A549 (cell line): ENCODE data around the gene TENM3. TPM values are rescaled to one million over a fixed set of nuclear protein-coding genes. Genes with fewer than 3 reads are reported as not detected.

Source experiments
- ATAC-seq, 2 experiments: fragments of 200-7000 bp in 1 of 2; fragments of >200 bp in 1 of 2; cut with Nextera tagmentation in 1 of 2; cut with Tn5 transposase in 1 of 2; 3 replicates each; pipeline versions ENCODE4 v1.8.0 to v1.9.1; 2018 to 2020; ENCODE audit warnings: mild to moderate bottlenecking in 1 of 2, moderate library complexity in 1 of 2
- CTCF ChIA-PET: fragments of 300-600 bp; sonication (Branson Sonifier 250); formaldehyde crosslinking; extraction: SDS; loops from one replicate; lab custom pipeline; 2021; ENCODE audit warnings: antibody characterized with exemption, inconsistent platforms; lab: Yijun Ruan, JAX
- POLR2A ChIA-PET: fragments of 350-600 bp; formaldehyde crosslinking; extraction: SDS; loops from one replicate; lab custom pipeline; 2021; ENCODE audit warnings: antibody characterized with exemption, inconsistent platforms; lab: Yijun Ruan, JAX
- DNase-seq, 2 experiments: peaks; one replicate each; pipeline versions ENCODE4 v3.0.0 to v3.0.0-alpha.2; 2011 to 2016; ENCODE audit warnings: low read depth in 1 of 2, low spot score in 1 of 2
- FAIRE-seq: peaks from 2 replicates; lab custom pipeline; 2011; peaks lifted over from hg19 to GRCh38; lab: Jason Lieb, UNC
- H3K27ac ChIP-seq, 2 experiments: fragments of >200 bp; sonication (Bioruptor Twin); formaldehyde crosslinking; 3 replicates each; pipeline ENCODE4 v1.5.1; 2016 to 2017
- H3K4me1 ChIP-seq: fragments of >200 bp; sonication (Bioruptor Twin); formaldehyde crosslinking; 3 replicates; pipeline ENCODE4 v1.6.1; 2016
- H3K4me2 ChIP-seq: fragments of >200 bp; sonication (Bioruptor Twin); formaldehyde crosslinking; 3 replicates; pipeline ENCODE4 v1.6.1; 2016
- H3K4me3 ChIP-seq: fragments of >200 bp; sonication (Bioruptor Twin); formaldehyde crosslinking; 3 replicates; pipeline ENCODE4 v1.5.1; 2016
- H3K9me3 ChIP-seq: fragments of >200 bp; sonication (Bioruptor Twin); formaldehyde crosslinking; 3 replicates; pipeline ENCODE4 v1.6.1; 2016
- CBX2 ChIP-seq: fragments of 200-600 bp; sonication (generic); IDR thresholded peaks from 2 replicates; pipeline ENCODE4 v1.6.1; 2016; ENCODE audit warnings: low read depth, mild to moderate bottlenecking, borderline replicate concordance
- CHD2 ChIP-seq: fragments of 150-350 bp; IDR thresholded peaks from 2 replicates; pipeline ENCODE4 v1.6.1; 2014; ENCODE audit warnings: low read length; ENCODE audit not compliant: partially characterized antibody
- CTCF ChIP-seq: fragments of >200 bp; sonication (Bioruptor Twin); formaldehyde crosslinking; IDR thresholded peaks from 3 replicates; pipeline ENCODE4 v1.5.1; 2016
- EHMT2 ChIP-seq: fragments of 200-600 bp; sonication (generic); IDR thresholded peaks from 2 replicates; pipeline ENCODE4 v1.6.1; 2016; ENCODE audit warnings: antibody characterized with exemption, low read depth, mild to moderate bottlenecking, moderate library complexity
- EP300 ChIP-seq, 2 experiments: fragments of >200 bp; sonication (Bioruptor Twin); formaldehyde crosslinking; IDR thresholded peaks; 2 replicates in 1 of 2; 3 replicates in 1 of 2; pipeline ENCODE4 v1.6.1; 2016 to 2017
- FOSL2 ChIP-seq, 2 experiments: fragments of 450-650 bp in 1 of 2; fragments of >200 bp in 1 of 2; sonication (Bioruptor Twin) in 1 of 2; formaldehyde crosslinking; IDR thresholded peaks; 2 replicates each; pipeline versions ENCODE4 v1.5.0 to v1.6.1; 2016 to 2020; ENCODE audit warnings: mild to moderate bottlenecking in 1 of 2, moderate library complexity in 1 of 2
- GATA3 ChIP-seq: IDR thresholded peaks from 2 replicates; pipeline ENCODE4 v1.6.1; 2012; ENCODE audit warnings: borderline replicate concordance
- HMGXB4 ChIP-seq: fragments of 250-450 bp; sonication (Bioruptor Pico); IDR thresholded peaks from 2 replicates; pipeline ENCODE4 v1.5.0; 2021; ENCODE audit warnings: mild to moderate bottlenecking, moderate library complexity, borderline replicate concordance
- HOXB13 ChIP-seq: fragments of 250-450 bp; sonication (Bioruptor Pico); IDR thresholded peaks from 2 replicates; pipeline ENCODE4 v1.5.0; 2020; ENCODE audit warnings: low read depth, mild to moderate bottlenecking, moderate library complexity
- HOXB5 ChIP-seq: fragments of 250-450 bp; sonication (Bioruptor Pico); IDR thresholded peaks from 2 replicates; pipeline ENCODE4 v1.5.0; 2020; ENCODE audit warnings: mild to moderate bottlenecking, moderate library complexity
- JUNB ChIP-seq: fragments of >200 bp; sonication (Bioruptor Twin); formaldehyde crosslinking; IDR thresholded peaks from 2 replicates; pipeline ENCODE4 v1.6.1; 2016
- KDM1A ChIP-seq: fragments of 200-600 bp; sonication (generic); IDR thresholded peaks from 2 replicates; pipeline ENCODE4 v1.6.1; 2016; ENCODE audit warnings: low read depth, mild to moderate bottlenecking
- MAZ ChIP-seq: fragments of 150-350 bp; IDR thresholded peaks from 2 replicates; pipeline ENCODE4 v1.6.1; 2014; ENCODE audit warnings: antibody characterized with exemption, low read depth, low read length, borderline replicate concordance
- NFE2L2 ChIP-seq: fragments of 150-350 bp; conservative IDR thresholded peaks from 2 replicates; pipeline ENCODE4 v1.6.1; 2014; ENCODE audit warnings: low read length
- NR3C1 ChIP-seq: fragments of >200 bp; sonication (Bioruptor Twin); formaldehyde crosslinking; IDR thresholded peaks from 3 replicates; pipeline ENCODE4 v1.6.1; 2017
- PBX3 ChIP-seq: IDR thresholded peaks from 2 replicates; pipeline ENCODE4 v1.6.1; 2012
- POLR2AphosphoS2 ChIP-seq: conservative IDR thresholded peaks from 2 replicates; pipeline ENCODE4 v1.6.1; 2012; ENCODE audit warnings: low read length, improper control_type of control experiment, inconsistent platforms
- RCOR1 ChIP-seq: fragments of 150-350 bp; IDR thresholded peaks from 2 replicates; pipeline ENCODE4 v1.6.1; 2014; ENCODE audit warnings: antibody characterized with exemption, low read length, low read depth
- RNF2 ChIP-seq: fragments of 200-600 bp; sonication (generic); IDR thresholded peaks from 2 replicates; pipeline ENCODE4 v1.6.1; 2016; ENCODE audit warnings: low read depth, mild to moderate bottlenecking, antibody characterized with exemption, moderate library complexity, borderline replicate concordance
- SMC3 ChIP-seq: fragments of >200 bp; sonication (Bioruptor Twin); formaldehyde crosslinking; IDR thresholded peaks from 3 replicates; pipeline ENCODE4 v1.6.1; 2018; ENCODE audit warnings: inconsistent platforms
- SREBF2 ChIP-seq: fragments of 450-650 bp; IDR thresholded peaks from 2 replicates; pipeline ENCODE4 v1.6.1; 2014; ENCODE audit warnings: mild to moderate bottlenecking, moderate library complexity
- TFCP2L1 ChIP-seq: fragments of 250-450 bp; sonication (Bioruptor Pico); IDR thresholded peaks from 2 replicates; pipeline ENCODE4 v1.5.0; 2021; ENCODE audit warnings: mild to moderate bottlenecking
- USF2 ChIP-seq: fragments of 450-650 bp; IDR thresholded peaks from 2 replicates; pipeline ENCODE4 v1.6.1; 2014; ENCODE audit warnings: antibody characterized with exemption
- WGBS: methylation state at CpG from one replicate; pipeline ENCODE4 v1.1.6; 2017; ENCODE audit errors: missing lambda C conversion rate; 5-methylcytosine and 5-hydroxymethylcytosine counted together
- polyA plus RNA-seq, 4 experiments: library from polyadenylated mRNA; depleted of rRNA in 3 of 4; stranded (reverse); fragments of >200 nt; fragmentation: RNase III in 1 of 4; extraction: RNeasy Plus Mini Kit Qiagen cat#74134 plus additional on column Dnase treatment in 1 of 4; gene quantifications; 2 replicates in 3 of 4; 3 replicates in 1 of 4; pipeline ENCODE4 v1.2.3, GENCODE V29; 2011 to 2017
- TF ChIP-seq, protein P1 (sequence below): fragments of 200-600 bp; sonication (generic); IDR thresholded peaks from 2 replicates; pipeline ENCODE4 v1.6.1; 2016; ENCODE audit warnings: antibody characterized with exemption, mild to moderate bottlenecking, moderate library complexity
- TF ChIP-seq, protein P2 (sequence below): IDR thresholded peaks from 2 replicates; pipeline ENCODE4 v1.6.1; 2012

Gene TENM3
- polyA plus RNA-seq, 2 of the 4 experiments (the other 2 are of a cell fraction): 2.4 to 7.3 TPM

GRCh38 chr4:182528819-182529218 is 285.6 kb downstream of the TENM3 start:
- ChIA-PET CTCF (no interaction called here), POLR2A (no interaction called here)
- Histone ChIP-seq H3K9me3 (no peaks in the 10 kb centered on the region), H3K27ac (no peak overlapping the region), H3K4me1 (no peaks in the 10 kb centered on the region), H3K4me2 (no peak overlapping the region), H3K4me3 (no peak overlapping the region)
- 71% methylated on average over 8 of the region's 8 CpGs for whole genome bisulfite sequencing
- FAIRE-seq (no peak), DNase-seq (no peak), ATAC-seq (no peak)
- TF ChIP-seq TFCP2L1 (CRISPR knock-in tag) (no peak), KDM1A (no peak), CBX2 (no peak), CHD2 (no peak), NR3C1 (no peak), EHMT2 (no peak), SREBF2 (no peak), HOXB5 (CRISPR knock-in tag) (no peak), EP300 (IDR thresholded peaks at IDR 0.05) (no peak), CTCF (no peak), NFE2L2 (no peak), GATA3 (no peak), HMGXB4 (CRISPR knock-in tag) (no peak), MAZ (no peak), HOXB13 (no peak), PBX3 (no peak)
- TF ChIP-seq, protein P1, sequence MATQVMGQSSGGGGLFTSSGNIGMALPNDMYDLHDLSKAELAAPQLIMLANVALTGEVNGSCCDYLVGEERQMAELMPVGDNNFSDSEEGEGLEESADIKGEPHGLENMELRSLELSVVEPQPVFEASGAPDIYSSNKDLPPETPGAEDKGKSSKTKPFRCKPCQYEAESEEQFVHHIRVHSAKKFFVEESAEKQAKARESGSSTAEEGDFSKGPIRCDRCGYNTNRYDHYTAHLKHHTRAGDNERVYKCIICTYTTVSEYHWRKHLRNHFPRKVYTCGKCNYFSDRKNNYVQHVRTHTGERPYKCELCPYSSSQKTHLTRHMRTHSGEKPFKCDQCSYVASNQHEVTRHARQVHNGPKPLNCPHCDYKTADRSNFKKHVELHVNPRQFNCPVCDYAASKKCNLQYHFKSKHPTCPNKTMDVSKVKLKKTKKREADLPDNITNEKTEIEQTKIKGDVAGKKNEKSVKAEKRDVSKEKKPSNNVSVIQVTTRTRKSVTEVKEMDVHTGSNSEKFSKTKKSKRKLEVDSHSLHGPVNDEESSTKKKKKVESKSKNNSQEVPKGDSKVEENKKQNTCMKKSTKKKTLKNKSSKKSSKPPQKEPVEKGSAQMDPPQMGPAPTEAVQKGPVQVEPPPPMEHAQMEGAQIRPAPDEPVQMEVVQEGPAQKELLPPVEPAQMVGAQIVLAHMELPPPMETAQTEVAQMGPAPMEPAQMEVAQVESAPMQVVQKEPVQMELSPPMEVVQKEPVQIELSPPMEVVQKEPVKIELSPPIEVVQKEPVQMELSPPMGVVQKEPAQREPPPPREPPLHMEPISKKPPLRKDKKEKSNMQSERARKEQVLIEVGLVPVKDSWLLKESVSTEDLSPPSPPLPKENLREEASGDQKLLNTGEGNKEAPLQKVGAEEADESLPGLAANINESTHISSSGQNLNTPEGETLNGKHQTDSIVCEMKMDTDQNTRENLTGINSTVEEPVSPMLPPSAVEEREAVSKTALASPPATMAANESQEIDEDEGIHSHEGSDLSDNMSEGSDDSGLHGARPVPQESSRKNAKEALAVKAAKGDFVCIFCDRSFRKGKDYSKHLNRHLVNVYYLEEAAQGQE: no peak

- POLR2A ChIA-PET: no interaction called here
- TF ChIP-seq RNF2 (no peak), USF2 (no peak), RCOR1 (no peak), SMC3 (no peak), POLR2AphosphoS2 (no peak), KDM1A (no peak), FOSL2 (IDR thresholded peaks at IDR 0.05) (no peak), FOSL2 (CRISPR knock-in tag; IDR thresholded peaks at IDR 0.05) (no peak), SREBF2 (no peak), JUNB (no peak)
- TF ChIP-seq, protein P1: no peak
- TF ChIP-seq, protein P2, sequence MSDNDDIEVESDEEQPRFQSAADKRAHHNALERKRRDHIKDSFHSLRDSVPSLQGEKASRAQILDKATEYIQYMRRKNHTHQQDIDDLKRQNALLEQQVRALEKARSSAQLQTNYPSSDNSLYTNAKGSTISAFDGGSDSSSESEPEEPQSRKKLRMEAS: no peak
Observed at GRCh38 chr4:182530451-182530850, 287.2 kb downstream of the TENM3 start.

More at GRCh38 chr4:182530451-182530850, 287.2 kb downstream of the TENM3 start:
- no peaks in the 10 kb centered on the region for H3K4me1 ChIP-seq
- DNase-seq (no peak), FAIRE-seq (no peak), ATAC-seq (no peak)
- WGBS: 13% methylated on average over 8 of the region's 8 CpGs
- H3K27ac ChIP-seq: no peak overlapping the region
- no peak overlapping the region for H3K4me2 ChIP-seq
- H3K9me3 ChIP-seq: no peaks in the 10 kb centered on the region
- no peak overlapping the region for H3K4me3 ChIP-seq
- CTCF ChIA-PET: no interaction called here
